Activated CD4-positive, CD25-positive, alpha-beta regulatory T cell treated with anti-CD3 and anti-CD28 coated beads, Interleukin-2, amount 50 U/mL, for 24 hours (primary cell): ENCODE measurements around the gene LYPD6.

ENCODE experiments used
- ATAC-seq, 2 donors: fragments of 150-1000 bp; cut with Tn5 transposase; one replicate each; pipeline ENCODE4 v1.10.0; 2021; ENCODE audit warnings: mild to moderate bottlenecking in 1 of 2, moderate library complexity in 1 of 2

LYPD6 gene

GRCh38 chr2:149353421-149353820 is 23.0 kb downstream of the LYPD6 start:
- ATAC-seq: no peak

GRCh38 chr2:149355716-149356422 is 25.5 kb downstream of the LYPD6 start:
- ATAC-seq: no peak

DNA sequence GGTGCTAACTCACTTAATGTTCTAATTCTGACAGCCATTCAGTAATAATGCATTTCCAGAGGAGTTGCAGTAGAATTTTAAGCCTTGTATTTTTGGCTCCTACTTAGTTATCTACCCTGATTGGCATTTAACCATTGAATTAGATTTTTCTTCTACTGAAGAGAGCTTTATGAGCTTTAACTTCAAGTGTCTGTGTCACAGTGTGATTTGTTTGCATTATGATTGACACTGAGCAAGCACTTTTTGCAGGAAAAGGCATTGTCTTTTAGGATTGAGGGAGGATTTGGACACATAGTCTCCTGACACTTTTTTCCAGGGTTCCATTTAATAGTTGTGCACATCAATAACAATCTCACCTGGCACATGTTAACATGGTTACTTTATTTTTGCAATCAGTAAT is 26.7 kb downstream of the LYPD6 start:
- ATAC-seq: no peak

GRCh38 chr2:149360106-149360505 is 29.7 kb downstream of the LYPD6 start:
- ATAC-seq: no peak

DNA sequence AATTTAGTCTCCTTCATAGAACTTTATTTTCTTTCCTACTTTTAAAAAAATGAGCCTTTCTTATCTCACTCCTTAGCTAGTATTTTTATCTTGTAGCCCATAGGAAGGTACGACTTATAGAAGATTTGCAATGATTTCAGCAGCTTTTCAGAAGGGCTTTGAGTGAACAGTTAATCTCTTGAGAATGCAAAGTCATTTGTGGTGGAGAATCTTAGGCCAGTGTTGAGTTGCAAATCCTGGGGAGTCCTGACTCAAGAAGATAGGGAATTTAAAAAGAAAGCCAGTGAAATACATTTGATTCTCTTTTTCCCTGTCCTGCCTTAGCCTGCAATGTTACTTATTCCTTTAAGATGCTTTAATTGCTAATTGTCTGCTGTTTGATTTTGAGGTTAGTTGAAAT is 33.6 kb downstream of the LYPD6 start:
- ATAC-seq: no peak

- ATAC-seq: no peak
These were observed 34.5 kb downstream of the LYPD6 start for GRCh38 chr2:149364839-149365238.

- ATAC-seq: no peak
These were observed 35.7 kb downstream of the LYPD6 start for GRCh38 chr2:149365931-149366583.

- ATAC-seq: no peak
These were observed 39.8 kb downstream of the LYPD6 start for GRCh38 chr2:149370061-149370775.

DNA sequence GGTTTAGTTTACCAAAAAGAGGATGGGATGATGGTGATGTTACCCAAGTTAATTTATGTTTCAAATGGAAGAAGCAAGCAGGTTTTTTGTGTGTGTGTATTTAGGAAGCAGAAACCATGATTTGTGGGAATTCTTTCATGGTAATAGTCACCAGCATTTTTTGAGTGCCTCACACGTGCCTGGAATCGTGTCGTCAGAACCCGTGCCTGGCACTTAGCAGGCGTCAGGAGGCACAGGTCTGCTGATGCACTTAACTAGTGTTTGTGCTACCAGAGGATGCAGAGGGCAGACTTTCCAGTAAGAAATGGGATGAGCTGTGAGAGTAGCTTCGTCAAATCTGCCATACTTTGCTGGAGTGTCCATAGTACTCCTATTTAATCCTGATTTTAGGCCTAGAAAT is 41.1 kb downstream of the LYPD6 start:
- no peak for ATAC-seq

- no peak for ATAC-seq
These were observed 45.5 kb downstream of the LYPD6 start for GRCh38 chr2:149375801-149376361.

DNA sequence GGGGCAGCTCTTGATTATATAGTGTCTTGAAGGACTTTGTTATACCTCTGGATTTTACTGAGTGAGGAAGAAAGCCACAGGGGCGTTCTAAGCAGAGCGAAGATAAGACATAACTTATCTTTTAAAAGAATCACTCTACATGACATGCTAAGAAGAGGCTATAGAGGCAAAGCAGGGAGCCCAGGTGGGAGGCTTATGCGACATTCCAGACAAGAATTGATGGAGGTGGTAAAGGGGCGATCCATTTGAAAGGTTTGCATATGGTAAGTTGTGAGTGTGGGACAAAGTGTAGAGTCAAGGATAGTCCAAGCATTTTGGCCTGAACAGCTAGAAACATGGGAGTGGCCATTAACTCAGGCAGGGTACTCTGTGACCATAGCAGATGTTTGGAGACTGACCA is 49.8 kb downstream of the LYPD6 start:
- ATAC-seq: no peak

GRCh38 chr2:149383340-149383739 is 53.0 kb downstream of the LYPD6 start:
- ATAC-seq: no peak

DNA sequence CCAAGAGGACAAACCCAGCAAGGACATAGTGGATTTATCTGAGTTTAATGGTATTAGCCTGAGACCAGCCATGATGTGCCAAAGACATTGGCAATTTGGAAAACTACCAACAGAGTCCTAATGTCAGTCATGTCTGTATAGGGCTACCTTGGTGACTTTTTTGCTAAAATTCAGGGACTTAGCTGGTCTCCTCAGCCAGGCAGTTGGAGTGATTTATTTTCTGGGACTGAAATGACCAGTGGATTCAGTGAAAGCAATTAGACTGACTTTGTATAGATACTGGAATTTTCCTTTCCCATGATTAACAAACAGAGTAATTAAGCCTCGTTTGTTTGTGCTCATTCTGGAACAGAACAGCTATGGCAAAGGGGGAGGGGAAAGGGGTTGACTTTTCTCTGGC is 55.0 kb downstream of the LYPD6 start:
- no peak for ATAC-seq

GRCh38 chr2:149387411-149387810 is 57.0 kb downstream of the LYPD6 start:
- ATAC-seq: no peak

DNA sequence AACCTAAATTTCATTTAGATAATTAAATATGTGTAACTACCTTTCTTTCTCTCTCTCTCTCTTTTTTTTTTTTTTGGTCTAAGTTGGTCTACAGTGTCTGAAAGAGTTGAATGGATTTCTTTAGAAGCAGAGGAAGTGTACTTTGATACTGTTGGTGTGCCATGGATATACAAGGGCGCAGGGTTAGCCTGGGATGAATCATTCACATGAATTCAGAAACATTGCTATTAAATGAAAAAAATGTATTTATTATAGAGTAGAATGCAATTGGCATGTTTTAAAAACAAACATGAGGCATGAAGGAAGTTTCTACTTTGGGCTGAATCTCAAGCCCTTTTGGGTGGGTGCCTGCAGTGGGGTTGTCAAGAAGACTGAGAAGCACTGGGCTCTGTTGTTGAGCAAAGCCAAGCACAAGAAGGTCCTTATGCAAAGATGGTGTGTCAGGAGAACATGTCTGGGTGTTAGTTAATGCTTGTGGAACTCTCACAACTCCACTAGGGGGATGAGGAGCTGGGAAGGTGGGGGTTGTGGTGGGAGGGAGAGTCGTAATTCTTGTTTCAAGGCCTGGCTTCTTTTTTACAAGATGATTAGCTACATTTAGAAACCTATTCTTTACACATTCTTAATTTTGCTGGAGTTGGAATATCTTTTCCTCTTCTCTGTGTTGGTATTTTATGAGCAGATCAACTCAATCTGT is 57.9 kb downstream of the LYPD6 start:
- no peak for ATAC-seq

GRCh38 chr2:149389506-149390167 is 59.2 kb downstream of the LYPD6 start:
- no peak for ATAC-seq

- ATAC-seq: no peak
These were observed 63.2 kb downstream of the LYPD6 start for GRCh38 chr2:149393614-149394013.

DNA sequence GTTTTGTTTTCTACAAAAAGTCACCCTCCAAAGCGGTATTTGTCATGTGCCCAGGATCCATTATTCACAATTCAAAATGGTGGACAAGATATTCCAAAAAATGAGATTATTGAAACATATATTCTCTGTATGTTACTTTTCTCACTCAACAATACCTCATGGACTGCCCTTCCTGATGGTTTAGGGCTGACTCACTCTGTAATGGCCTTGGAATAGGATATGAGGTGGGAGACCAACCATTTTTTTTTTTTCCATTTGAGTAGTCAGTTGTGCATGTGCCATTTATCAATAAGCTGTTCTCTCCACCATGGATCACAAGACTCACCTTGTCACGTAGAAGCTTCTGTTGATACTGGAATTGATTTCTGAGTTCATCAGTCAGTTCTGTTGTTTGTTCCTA is 64.5 kb downstream of the LYPD6 start:
- no peak for ATAC-seq

GRCh38 chr2:149399934-149400615 is 69.7 kb downstream of the LYPD6 start:
- no peak for ATAC-seq

- no peak for ATAC-seq
These were observed 70.6 kb downstream of the LYPD6 start for GRCh38 chr2:149400997-149401396.

GRCh38 chr2:149409506-149409905 is 79.1 kb downstream of the LYPD6 start:
- ATAC-seq: no peak
